HepG2 (cell line): ENCODE data around the gene JAK1. TPM values are rescaled to one million over a fixed set of nuclear protein-coding genes. Genes with fewer than 3 reads are reported as not detected.

Source experiments
- ATAC-seq: fragments of 200-7000 bp; cut with Tn5 transposase; 3 replicates; pipeline ENCODE4 v1.9.1; 2020; ENCODE audit warnings: mild to moderate bottlenecking, moderate library complexity
- BruUV-seq: library from RNA; stranded (reverse); fragments of 400-500 nt; replicated peaks from 2 replicates; lab custom pipeline; 2021; lab: Mats Ljungman, UMichigan
- CTCF ChIA-PET: fragments of 300-600 bp; formaldehyde crosslinking; extraction: SDS; loops from one replicate; lab custom pipeline; 2021; ENCODE audit warnings: low total read pairs, inconsistent platforms, low intra/inter-chr PET ratio; lab: Yijun Ruan, JAX
- POLR2A ChIA-PET: fragments of 350-600 bp; sonication (Branson Sonifier 250); formaldehyde crosslinking; loops from one replicate; lab custom pipeline; 2020; ENCODE audit warnings: antibody characterized with exemption, inconsistent platforms; lab: Yijun Ruan, JAX
- DNase-seq: peaks from one replicate; pipeline ENCODE4 v3.0.0-alpha.2; 2015; ENCODE audit warnings: low spot score
- FAIRE-seq: peaks from 3 replicates; lab custom pipeline; 2011; peaks lifted over from hg19 to GRCh38; lab: Jason Lieb, UNC
- H2AFZ ChIP-seq: one replicate; pipeline ENCODE4 v1.6.1; 2011; ENCODE audit warnings: low read length, inconsistent platforms
- H3K27ac ChIP-seq: fragments of 300-600 bp; 3 replicates; pipeline ENCODE4 v1.8.0; 2011; ENCODE audit warnings: mixed run types, mild to moderate bottlenecking, mixed read lengths, low read length, inconsistent platforms; ENCODE audit not compliant: insufficient read depth; ENCODE audit errors: extremely low read length
- H3K27me3 ChIP-seq, 2 experiments: fragments of 200-600 bp in 1 of 2; 2 replicates in 1 of 2; 3 replicates in 1 of 2; pipeline versions ENCODE4 v1.6.0 to v1.8.0; 2011; ENCODE audit warnings: low read length in 2 of 2, mild to moderate bottlenecking in 2 of 2, moderate library complexity in 2 of 2, inconsistent platforms in 1 of 2; ENCODE audit not compliant: insufficient read depth in 2 of 2, control insufficient read depth in 1 of 2
- H3K36me3 ChIP-seq, 2 experiments: fragments of 200-600 bp in 1 of 2; replicated peaks in 1 of 2; 2 replicates in 1 of 2; 3 replicates in 1 of 2; pipeline versions ENCODE4 v1.5.1 to v1.8.0; 2011; ENCODE audit warnings: low read length in 2 of 2, inconsistent platforms in 1 of 2; ENCODE audit not compliant: insufficient read depth in 2 of 2, control insufficient read depth in 1 of 2
- H3K4me1 ChIP-seq: 2 replicates; pipeline ENCODE4 v1.5.1; 2012; ENCODE audit warnings: low read length, inconsistent platforms; ENCODE audit not compliant: insufficient read depth
- H3K4me2 ChIP-seq: 2 replicates; pipeline ENCODE4 v1.6.0; 2011; ENCODE audit warnings: low read depth, low read length, inconsistent platforms
- H3K4me3 ChIP-seq, 3 experiments: fragments of 200-600 bp in 1 of 3; sonication (generic), shearing (Covaris generic) in 1 of 3; replicated peaks in 1 of 3; 2 replicates each; pipeline ENCODE4 v1.5.1; 2011 to 2016; ENCODE audit warnings: low read length in 3 of 3, inconsistent platforms in 2 of 3, low read depth in 2 of 3, mild to moderate bottlenecking in 2 of 3, control low read depth in 1 of 3, mixed read lengths in 1 of 3; ENCODE audit not compliant: insufficient read depth in 1 of 3
- H3K79me2 ChIP-seq: one replicate; pipeline ENCODE4 v1.6.1; 2011; ENCODE audit warnings: low read length, inconsistent platforms; ENCODE audit not compliant: insufficient read depth
- H3K9ac ChIP-seq: 2 replicates; pipeline ENCODE4 v1.6.0; 2011; ENCODE audit warnings: mild to moderate bottlenecking, low read depth, low read length, inconsistent platforms; ENCODE audit not compliant: insufficient read depth
- H3K9me3 ChIP-seq: 2 replicates; pipeline ENCODE4 v1.5.1; 2012; ENCODE audit warnings: mild to moderate bottlenecking, low read length
- H4K20me1 ChIP-seq: 2 replicates; pipeline ENCODE4 v1.6.0; 2011; ENCODE audit warnings: inconsistent platforms, mild to moderate bottlenecking, low read length, moderate library complexity; ENCODE audit not compliant: insufficient read depth
- ASH2L ChIP-seq: fragments of 300-600, 200-600 bp; sonication (generic); IDR thresholded peaks from 2 replicates; pipeline ENCODE4 v1.7.0; 2017; ENCODE audit warnings: low read depth, mild to moderate bottlenecking, moderate library complexity, mixed read lengths, low read length; ENCODE audit not compliant: insufficient read length
- ELF3 ChIP-seq: IDR thresholded peaks from 2 replicates; pipeline ENCODE4 v1.6.1; 2016; ENCODE audit warnings: missing genetic modification reagents, missing compliant biosample characterization
- ETV5 ChIP-seq: IDR thresholded peaks from 2 replicates; pipeline ENCODE4 v1.6.1; 2018; ENCODE audit warnings: missing biosample characterization, missing genetic modification reagents, inconsistent platforms, borderline replicate concordance
- FOXA3 ChIP-seq: IDR thresholded peaks from 2 replicates; pipeline ENCODE4 v1.6.1; 2016; ENCODE audit warnings: missing genetic modification reagents, missing compliant biosample characterization
- HDAC1 ChIP-seq: sonication (generic); formaldehyde crosslinking; IDR thresholded peaks from 2 replicates; pipeline ENCODE4 v1.5.1; 2020; ENCODE audit warnings: mild to moderate bottlenecking, missing genetic modification reagents
- SOX13 ChIP-seq, 3 experiments: fragments of 450-650 bp in 1 of 3; sonication (generic) in 1 of 3; formaldehyde crosslinking in 1 of 3; IDR thresholded peaks in 2 of 3; conservative IDR thresholded peaks in 1 of 3; 2 replicates each; pipeline versions ENCODE4 v1.5.0 to v1.6.1; 2016 to 2020; ENCODE audit warnings: antibody characterized with exemption in 1 of 3, mild to moderate bottlenecking in 1 of 3, missing compliant biosample characterization in 1 of 3, missing genetic modification reagents in 1 of 3, moderate library complexity in 1 of 3
- SOX5 ChIP-seq: IDR thresholded peaks from 2 replicates; pipeline ENCODE4 v1.6.1; 2016; ENCODE audit warnings: borderline replicate concordance
- WGBS: methylation state at CpG from one replicate; pipeline ENCODE4 v1.1.6; 2017; ENCODE audit warnings: low lambda C conversion rate; 5-methylcytosine and 5-hydroxymethylcytosine counted together
- in situ Hi-C: cut with HindIII; loops from 2 replicates; pipeline ENCODE4 v1.10.0; 2017; ENCODE audit warnings: low pct_unique_long_range_greater_than_20kb; ENCODE audit not compliant: extremely low pct_ligation_motif_present
- intact Hi-C: fragments of 100-400 bp; cut with micrococcal nuclease; formaldehyde crosslinking; loops from one replicate; pipeline ENCODE4 v1.10.0; 2022; ENCODE audit not compliant: unreplicated experiment
- polyA plus RNA-seq, 8 experiments: library from polyadenylated mRNA; depleted of rRNA in 3 of 8; stranded (reverse) in 7 of 8; unstranded in 1 of 8; fragments of >200 nt; fragmentation: Illumina TruSeq in 4 of 8; extraction: Trizol in 4 of 8; gene quantifications; 2 replicates each; pipeline versions ENCODE4 v1.2.1 to v1.2.3, GENCODE V29; 2011 to 2016; ENCODE audit warnings: low read depth in 4 of 8, missing spikeins in 1 of 8, mixed read lengths in 1 of 8; ENCODE audit not compliant: insufficient read depth in 1 of 8
- total RNA-seq, 5 experiments: library from RNA; depleted of rRNA; stranded (reverse); fragments of >200 nt; fragmentation: Illumina TruSeq; extraction: Trizol; gene quantifications; 2 replicates each; pipeline ENCODE4 v1.2.3, GENCODE V29; 2016; ENCODE audit warnings: low read depth in 1 of 5

JAK1 gene
- total and polyA plus RNA-seq, 2 of the 13 experiments (the other 11 are each of a cell fraction or from before 2014, with no cell fraction given), result 23.9 to 42.4 TPM

GRCh38 chr1:64980745-64981600 is 14.6 kb upstream of the JAK1 start:
- intact Hi-C loops, result loop anchor here (2.0 kb wide), 1 partner anchor 14 kb away; the partner anchor contains the start of gene JAK1
- Histone ChIP-seq H3K79me2 (no peaks in the 10 kb centered on the region), H4K20me1 (no peaks in the 10 kb centered on the region), H3K4me1 (peaks cover 41% of the 10 kb centered on the region), H2AFZ (peak overlapping the region; percentile 57), H3K27ac (peak overlapping the region; percentile 49)
- BruUV-seq, result no TSS peak
- WGBS, result 38% methylated on average over 8 of the region's 8 CpGs
- DNase-seq, result peak; percentile 70
- TF ChIP-seq ELF3 (CRISPR knock-in tag) (peak; percentile 26; the same call in 1 of the 2 replicates), FOXA3 (CRISPR knock-in tag) (peak; percentile 31; the same call in 1 of the 2 replicates), ETV5 (CRISPR knock-in tag) (peak; percentile 39; the same call in 1 of the 2 replicates), HDAC1 (CRISPR knock-in tag) (no peak), SOX5 (CRISPR knock-in tag) (peak; percentile 27; the same call in 1 of the 2 replicates), SOX13 (IDR thresholded peaks at IDR 0.05) (no peak), SOX13 (CRISPR knock-in tag; conservative IDR thresholded peaks at IDR 0.05 in 1 of 2, IDR thresholded peaks at IDR 0.05 in 1 of 2) (0 out of 4 replicates have a peak, but pooled peaks of 1 of the 2 experiments have one; percentile 23), ASH2L (no peak)
- TF ChIP-seq, all 625 proteins: peak for 5
- POLR2A ChIA-PET, result interaction anchor here (1.3 to 1.6 kb wide), 2 partner anchors 14 to 65 kb away, joined by 4 to 9 read pairs; partner anchors contain the start of gene JAK1
- CTCF ChIA-PET, result no interaction called here
- H3K9ac ChIP-seq, result peak overlapping the region; percentile 55
- no peaks in the 10 kb centered on the region for H3K36me3 ChIP-seq
- H3K27me3 ChIP-seq, result no peaks in the 10 kb centered on the region
- in situ Hi-C loops, result no loop called here
- peak overlapping the region; percentile 79 for H3K4me2 ChIP-seq
- FAIRE-seq (no peak), ATAC-seq (peak; percentile 26; the same call in 2 of the 3 replicates)
- no peaks in the 10 kb centered on the region for H3K9me3 ChIP-seq
- H3K4me3 ChIP-seq, result peak overlapping the region; percentile 35 to 42 (median 36); a peak in 4 of 6 replicates
